GM18870 (cell line): ENCODE data around the gene KCNRG.
"Not testable (repeated sequence)": the region's sequence is repeated elsewhere in the genome, so short reads cannot be mapped to it uniquely, and the experiment has no call there.

ENCODE experiments used
- ATAC-seq: cut with Tn5 transposase; IDR thresholded peaks from one replicate; pipeline ENCODE4 v1.9.1; 2021; ENCODE audit warnings: moderate library complexity; ENCODE audit not compliant: unreplicated experiment

KCNRG gene, protein sequence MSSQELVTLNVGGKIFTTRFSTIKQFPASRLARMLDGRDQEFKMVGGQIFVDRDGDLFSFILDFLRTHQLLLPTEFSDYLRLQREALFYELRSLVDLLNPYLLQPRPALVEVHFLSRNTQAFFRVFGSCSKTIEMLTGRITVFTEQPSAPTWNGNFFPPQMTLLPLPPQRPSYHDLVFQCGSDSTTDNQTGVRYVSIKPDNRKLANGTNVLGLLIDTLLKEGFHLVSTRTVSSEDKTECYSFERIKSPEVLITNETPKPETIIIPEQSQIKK

DNA sequence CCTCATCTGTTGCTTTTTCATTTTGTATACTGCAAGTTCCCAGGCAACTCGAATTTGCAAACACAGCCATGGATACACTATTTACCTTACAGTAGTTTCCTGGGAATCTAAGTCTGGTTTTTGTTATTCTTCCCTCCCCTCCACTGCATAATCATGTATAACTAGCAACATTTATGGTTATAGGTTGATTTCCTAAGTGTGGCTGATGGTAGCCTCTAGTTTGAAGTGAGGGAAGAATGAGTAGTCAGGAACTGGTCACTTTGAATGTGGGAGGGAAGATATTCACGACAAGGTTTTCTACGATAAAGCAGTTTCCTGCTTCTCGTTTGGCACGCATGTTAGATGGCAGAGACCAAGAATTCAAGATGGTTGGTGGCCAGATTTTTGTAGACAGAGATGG is at the start of gene KCNRG:
KCNRG (plus strand) TSS at position 187 of the 400 bp plus-strand sequence; CDS start at position 237, 50 bp downstream.
- ATAC-seq, result no peak

DNA sequence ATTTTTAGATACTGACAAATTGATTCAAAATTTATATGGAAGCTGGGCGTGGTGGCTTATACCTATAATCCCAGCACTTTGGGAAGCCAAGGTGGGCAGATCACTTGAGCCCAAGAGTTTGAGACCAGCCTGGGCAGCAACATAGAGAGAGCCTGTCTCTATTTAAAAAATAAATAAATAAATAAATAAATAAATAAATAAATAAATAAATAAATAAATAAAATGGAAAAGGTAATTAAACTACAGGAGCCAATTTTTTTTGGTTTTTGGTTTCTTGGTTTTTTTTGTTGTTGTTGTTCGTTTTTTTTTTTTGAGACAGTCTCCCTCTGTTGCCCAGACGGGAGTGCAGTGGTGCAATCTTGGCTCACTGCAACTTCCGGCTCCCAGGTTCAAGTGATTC is 47.8 kb upstream of the KCNRG start:
- ATAC-seq, result no peak

DNA sequence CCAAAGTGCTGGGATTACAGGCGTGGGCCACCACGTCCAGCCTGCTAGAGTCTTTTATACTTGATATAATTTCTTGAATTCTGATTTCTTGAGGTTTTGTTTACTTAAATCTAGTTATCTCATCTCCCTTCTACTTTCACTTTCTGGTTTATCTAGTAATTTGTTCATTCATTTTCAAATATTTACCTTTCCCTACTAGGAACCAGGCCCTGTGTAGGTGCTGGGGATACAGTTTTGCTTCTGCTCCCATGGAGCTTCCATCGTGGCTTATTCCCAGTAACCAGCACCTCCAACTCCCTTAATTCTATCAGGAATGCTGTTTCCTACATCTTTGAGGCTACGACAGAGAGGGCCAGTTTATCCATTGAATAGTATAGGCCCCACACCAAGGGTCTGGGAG is 42.5 kb upstream of the KCNRG start:
- ATAC-seq, result no peak

DNA sequence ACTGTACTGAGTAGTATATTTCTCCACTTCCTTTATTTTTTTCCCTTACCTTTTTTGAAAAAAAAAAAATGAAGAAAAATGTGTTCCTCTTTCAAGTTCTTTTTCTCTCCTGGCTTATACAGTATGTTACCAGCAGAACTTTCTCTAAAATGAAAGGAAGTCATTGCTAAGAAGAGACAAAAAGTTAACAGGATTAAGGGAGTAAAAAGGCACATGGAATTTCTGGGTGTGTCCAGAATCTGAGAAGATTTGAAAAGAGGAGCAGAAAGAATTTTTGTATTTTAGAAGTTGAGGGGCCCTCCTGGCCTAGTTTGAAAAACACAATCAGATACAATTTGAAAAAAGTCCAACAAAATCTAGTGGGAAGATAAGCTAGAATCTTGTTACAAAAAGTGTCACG is 39.4 kb upstream of the KCNRG start:
- ATAC-seq, result no peak

DNA sequence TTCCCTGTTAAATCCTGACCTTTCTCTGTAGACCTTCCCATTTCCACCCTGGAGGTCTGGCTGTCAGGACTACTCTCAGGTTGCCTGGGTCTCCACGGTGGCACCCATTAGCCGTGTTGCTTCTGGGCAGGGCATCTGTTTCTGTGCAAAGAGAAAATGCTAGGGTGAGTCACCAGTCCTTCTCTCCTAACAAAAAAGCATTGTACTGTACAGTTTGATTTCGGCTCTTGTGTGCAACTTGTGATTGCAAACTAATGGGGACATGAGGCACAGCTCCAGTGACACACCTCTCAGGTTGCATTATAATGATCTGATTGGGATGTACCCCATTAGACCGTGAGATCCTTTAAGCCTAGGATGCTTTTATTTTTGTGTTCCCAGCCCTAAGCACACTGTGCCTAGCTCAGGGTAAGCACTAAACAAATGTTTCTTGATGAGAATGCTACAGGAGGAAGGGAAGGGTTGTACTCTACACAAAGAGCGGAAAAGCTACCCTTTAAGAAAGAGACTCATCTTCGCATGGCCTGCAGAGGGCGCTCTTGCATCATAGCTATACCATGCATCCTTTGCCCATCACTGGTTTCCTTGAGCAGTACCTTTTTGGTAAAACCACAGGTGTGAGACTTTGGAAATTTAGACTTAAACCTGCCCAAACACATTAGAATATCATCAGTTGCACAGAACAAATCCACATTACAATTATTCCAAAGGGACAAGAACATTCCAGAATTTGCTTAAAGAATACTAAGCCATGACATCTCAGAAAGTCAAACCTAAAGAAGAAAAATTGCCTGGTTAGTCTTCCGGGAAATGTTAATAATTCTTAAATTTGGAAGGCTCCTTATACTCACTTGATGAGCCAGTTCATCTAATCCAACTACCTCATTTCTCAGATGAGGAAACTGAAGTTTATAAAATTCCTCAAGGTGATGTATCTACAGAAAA is 38.7 kb upstream of the KCNRG start:
- no peak for ATAC-seq

DNA sequence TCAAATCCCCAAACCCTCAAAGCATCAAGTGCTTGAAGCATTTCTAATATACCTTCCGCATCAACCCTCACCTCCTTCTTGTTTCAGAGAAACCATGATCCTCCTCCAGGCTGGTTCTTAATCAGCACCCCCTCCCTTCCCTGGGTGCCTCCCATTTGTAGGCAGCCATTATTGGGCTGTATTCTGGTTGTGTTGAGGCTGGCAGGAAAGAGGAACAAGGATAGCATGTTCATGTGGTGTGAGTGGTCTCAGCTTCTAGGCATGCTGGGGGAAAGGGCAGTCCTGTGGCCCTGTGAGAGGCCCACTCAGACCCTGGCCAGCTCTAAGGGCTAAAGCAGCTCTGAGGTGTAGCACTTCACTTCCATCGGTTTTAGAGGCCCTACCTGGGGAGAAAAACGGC is 37.3 kb upstream of the KCNRG start:
- ATAC-seq, result no peak

DNA sequence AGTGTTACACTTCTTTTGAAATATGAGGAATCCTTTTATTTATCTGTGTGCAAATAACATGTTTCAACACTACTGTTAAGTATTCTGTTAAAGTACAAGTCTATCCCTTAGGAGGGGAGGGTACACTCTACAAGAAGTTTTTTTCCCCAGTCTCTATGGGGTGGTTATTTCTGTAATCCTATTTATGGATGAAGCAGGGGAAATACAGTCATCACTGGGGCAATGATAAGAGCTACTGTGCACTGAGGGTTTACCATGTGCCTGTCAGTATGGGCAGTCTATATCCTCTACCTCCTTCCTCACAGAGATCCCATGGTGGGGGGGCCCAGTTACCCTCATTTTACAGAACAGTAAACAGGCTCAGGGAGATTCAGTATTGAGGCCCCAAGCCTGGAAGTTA is 35.0 kb upstream of the KCNRG start:
- ATAC-seq, result no peak

DNA sequence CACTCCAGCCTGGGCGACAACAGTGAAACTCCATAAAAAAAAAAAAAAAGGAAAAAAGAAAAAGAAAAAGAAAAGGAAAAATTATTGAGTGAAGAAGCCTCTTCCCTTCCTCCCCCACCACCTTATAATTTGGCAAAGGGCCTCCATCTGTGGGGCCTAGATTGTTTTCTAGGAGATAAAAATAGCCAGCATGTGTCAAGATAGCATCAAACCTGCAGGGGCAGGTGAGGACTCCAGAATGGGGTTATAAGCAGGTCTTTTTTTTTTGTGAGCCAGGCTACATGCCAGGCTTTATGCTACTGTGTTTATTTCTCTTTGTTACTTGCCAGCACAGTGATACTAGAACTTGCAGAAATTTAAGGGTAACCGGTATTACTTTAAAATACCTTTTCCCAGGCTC is 30.1 kb upstream of the KCNRG start:
- ATAC-seq, result no peak

DNA sequence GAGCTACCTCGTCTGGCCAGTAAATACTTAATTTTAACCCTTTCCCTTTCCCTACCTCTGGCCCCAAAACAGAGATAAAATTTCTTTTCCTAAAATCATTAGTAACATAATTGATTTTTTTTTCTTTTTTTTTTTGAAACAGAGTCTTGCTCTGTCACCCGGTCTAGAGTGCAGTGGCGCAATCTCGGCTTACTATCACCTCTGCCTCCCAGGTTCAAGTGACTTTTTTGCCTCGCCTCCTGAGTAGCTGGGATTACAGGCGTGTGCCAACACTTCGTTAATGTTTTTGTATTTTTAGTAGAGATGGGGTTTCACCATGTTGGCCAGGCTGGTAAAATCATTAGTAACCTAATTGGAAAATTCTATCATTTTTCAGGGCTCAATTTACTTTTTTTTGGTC is 28.8 kb upstream of the KCNRG start:
- no peak for ATAC-seq

DNA sequence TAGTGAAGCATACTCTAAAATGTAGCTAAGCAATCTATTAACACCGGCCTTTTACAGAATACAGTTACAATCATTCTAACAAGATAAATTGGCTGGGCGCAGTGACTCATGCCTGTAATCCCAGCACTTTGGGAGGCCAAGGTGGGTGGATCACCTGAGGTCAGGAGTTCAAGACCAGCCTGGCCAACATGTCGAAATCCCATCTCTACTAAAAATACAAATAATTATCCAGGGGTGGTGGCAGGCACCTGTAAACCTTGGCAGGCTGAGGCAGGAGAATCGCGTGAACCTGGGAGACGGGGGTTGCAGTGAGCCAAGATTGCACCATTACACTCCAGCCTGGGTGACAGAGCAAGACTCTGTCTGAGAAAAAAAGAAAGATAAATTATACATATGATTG is 24.6 kb upstream of the KCNRG start:
- not testable (repeated sequence) for ATAC-seq

DNA sequence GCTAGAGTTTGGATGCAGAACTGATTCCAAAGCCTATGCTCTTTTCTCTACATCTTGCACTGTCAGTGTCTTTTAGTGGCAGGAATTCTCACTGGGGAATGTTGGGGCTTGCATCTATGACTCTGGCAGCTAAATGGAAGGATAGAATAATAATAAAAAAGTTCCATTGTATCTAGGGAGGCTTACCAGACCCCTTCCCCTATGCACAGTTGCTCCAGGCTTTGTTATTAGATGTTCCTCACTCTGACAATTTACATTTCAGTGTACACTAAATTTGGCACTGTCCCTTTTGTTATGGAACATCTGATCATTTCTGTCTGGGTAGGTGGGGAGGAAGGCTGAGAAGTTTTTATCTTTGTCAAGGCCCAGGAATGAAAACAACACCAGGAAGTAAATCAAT is 22.1 kb upstream of the KCNRG start:
- no peak for ATAC-seq

DNA sequence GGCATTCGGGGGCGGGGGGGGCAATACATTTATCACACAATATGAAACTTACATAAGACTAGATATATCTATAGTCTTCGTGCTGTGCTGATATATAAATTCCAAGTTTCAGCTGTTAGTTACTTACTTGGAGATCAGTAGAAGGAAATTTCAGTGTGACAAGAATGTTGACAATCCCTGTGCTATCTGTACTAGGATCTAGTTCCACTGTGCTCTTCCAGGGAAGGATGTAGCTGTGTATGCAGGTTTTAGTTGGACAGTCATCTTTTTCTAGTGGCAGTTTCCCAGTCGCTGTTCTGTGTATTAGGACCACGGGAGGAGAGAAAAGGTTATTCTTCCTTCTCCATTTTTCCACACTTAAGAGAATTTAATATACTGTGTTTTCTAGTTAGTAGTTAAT is 21.6 kb upstream of the KCNRG start:
- ATAC-seq, result no peak

DNA sequence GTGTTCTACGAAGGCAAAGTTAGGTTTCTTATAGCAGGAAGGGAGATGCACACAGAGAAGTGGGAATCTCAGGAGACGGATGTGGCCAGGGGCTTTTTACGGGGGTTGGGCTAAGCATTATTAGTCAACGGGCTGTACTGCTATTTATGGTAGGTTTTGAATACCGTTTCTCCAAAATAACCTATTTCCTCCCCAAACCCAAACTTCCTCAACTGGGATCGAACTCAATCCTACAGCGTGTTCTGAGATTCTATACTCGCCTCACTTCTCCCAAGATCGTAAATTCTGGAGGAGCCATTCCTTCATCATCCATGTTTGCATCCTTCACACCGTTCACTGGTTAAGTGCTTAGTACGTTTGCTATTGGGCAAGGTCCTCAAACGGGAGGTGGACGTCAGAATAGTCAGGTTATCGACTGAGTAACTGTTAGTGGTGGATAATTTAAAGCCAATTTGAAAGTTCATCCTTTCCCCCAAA is 19.6 kb upstream of the KCNRG start:
- ATAC-seq, result no peak

DNA sequence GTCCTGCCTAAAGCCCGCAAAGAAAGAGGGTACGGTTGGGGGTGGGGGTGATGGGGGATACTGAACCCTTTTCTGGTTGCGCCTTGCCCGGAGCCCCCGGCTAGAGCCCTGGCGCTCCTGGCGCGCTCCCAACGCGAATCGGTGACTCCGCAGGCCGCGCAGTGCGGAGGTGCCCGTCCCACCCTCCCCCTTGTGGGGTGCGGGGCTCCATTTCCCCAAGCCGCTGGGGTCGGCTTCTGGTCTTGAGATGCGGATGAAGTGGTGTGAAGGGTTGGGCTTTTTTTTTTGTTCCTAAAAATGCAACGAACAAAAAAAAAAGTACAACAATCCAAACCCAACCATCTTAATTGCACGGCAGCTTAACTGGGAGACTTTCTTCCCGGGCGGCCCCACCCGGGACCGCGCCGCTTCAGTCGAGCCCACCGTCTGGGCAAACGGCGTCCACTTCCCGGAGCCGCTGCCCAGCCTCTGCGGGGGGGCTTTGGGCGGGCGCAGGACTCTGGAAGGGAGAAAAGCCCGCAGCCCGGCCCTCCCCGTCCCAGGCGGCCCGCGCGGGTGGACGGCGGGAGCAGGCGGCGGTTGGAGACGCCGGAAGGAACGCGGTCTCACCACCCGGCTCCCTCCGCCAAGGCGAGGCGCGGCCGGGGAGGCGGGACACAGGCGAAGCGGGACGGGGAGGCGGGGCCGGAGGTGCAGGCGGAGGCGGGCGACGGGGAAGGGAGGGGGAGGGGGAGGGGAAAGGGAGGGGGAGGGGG is 18.9 kb upstream of the KCNRG start:
- no peak for ATAC-seq

DNA sequence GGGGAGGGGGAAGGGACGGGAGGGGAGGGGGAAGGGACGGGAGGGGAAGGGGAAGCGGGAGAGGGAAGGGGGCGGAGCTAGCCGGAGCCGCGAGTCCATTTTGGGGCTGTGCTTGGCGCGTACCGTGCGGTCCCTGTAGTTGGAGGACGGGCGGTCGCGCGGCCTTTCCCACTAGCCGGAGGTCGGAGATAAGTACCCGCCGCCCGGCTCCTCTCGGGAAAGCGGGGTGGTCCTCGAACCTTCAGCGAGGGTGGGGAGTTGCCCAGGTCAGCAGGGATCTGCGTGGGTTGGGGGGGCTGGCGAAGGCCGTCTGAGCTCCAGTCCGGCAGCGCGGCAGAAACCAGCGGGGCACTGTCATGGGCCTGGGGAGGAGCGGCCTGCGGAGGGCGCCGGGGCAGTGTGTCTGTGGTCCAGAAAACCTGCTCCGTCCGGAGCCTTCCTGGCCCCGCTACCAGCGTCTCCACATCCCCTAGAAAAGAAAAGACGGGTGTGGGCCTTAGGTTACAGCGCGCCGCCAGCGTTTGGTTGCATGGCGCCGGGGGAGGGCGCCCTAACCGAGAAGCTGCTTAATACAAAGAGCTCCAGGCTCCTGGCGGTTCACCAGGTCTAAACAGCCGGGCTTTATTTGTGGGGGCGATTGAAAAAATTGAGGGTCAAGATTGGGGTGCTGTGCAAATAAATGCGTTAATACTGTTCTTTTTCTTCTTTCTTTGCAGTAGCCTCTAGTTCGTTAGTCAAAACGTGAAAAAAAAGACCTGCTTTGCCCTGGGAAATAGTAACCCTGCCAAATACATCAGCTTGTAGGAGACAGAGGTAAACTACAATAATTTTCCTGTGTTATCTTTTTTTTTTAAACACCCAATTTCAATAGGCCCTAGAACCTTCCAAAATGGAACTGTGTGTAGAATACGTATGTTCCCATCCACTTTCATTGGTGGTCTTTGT is 18.0 kb upstream of the KCNRG start, which contains the start of gene TRIM13:
TRIM13 (plus strand) TSS at position 92 of the 945 bp plus-strand sequence. CDS start 14,899 bp downstream, outside the sequence.
- peak; percentile 75 for ATAC-seq

DNA sequence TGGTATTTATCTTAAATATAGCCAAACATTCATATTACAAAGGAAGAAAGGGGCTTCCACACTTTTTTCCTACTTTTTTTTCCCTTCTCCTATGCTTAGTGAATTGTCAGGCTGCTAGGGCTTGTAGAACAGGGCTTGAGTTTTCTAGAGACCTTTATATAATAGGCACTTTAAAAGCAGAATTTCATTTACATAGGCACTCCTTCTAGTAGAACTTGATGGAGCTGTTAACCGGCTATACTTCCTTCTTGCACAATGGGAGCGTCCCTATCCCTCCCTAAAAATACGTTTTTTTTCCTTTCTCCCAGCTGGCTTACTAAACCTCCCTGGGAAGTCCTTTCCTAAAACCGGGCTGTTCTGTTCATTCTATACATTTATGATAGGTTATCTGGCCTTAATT is 17.3 kb upstream of the KCNRG start:
- no peak for ATAC-seq

DNA sequence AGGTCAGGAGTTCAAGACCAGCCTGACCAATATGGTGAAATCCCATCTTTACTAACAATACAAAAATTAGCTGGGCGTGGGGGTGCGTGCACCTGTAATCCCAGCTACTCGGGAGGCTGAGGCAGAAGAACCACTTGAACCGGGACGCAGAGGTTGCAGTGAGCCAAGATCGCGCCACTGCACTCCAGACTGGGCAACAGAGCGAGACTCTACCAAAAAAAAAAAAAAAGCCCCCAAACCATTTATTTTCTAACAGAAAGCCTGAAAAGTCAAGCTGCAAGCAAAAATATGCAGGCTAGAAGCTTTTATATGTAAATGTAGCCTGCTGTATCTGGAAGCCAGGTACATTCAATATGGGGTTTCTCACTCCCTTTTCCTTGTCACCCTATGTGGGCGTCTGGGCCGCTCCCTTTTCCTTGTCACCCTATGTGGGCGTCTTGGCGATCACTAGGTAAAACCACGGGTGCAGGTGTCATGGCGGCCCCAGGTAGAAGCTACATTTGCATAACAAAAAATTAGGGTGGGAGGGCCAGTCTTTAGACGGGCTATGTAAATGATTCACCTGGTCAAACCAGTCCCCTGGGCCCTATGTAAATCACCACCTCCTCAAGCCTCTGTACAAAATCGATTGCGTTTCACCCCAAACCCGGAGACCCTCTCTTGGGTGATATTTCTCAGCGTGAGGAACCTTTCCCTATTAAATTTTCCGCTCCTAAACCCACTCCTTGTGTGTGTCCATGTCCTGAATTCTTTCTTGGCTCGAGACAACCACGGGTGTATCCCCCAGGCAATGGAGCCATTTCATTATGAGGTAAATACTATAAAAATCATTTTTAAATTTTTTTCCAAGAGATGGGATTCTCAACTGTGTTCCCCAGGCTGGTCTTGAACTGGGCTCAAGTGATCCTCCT is 16.3 kb upstream of the KCNRG start:
- ATAC-seq, result no peak

DNA sequence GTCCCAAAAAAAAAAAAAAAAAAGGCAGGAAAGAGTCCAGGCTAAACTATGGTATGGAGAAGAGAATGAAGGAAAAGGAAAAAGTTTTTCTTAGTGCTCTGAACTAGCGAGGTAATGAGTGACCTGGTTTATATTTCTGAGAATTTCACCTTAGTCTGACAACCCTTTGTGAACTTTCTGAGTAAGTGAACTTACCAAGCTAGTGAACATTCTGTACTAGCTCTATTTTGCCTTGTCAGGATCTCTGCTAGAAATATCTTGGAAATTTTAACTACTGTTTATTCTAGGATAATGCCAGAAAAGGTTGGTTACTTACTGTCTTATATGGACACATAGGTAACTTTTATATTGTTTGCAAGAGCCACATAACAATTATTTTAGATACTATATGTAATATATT is 14.0 kb upstream of the KCNRG start:
- ATAC-seq, result no peak
